Measurements from ENCODE around the gene CCSER1. TPM values are rescaled to one million over a fixed set of nuclear protein-coding genes. Genes with fewer than 3 reads are reported as not detected.

CCSER1 gene
- total RNA-seq (2014; rRNA removed; shearing (Covaris generic)): not detected in 2 replicates
- not detected in 2 replicates for polyA plus RNA-seq (2016; fragmentation: Nextera tagmentation; extraction: Ambion mirVana)

DNA sequence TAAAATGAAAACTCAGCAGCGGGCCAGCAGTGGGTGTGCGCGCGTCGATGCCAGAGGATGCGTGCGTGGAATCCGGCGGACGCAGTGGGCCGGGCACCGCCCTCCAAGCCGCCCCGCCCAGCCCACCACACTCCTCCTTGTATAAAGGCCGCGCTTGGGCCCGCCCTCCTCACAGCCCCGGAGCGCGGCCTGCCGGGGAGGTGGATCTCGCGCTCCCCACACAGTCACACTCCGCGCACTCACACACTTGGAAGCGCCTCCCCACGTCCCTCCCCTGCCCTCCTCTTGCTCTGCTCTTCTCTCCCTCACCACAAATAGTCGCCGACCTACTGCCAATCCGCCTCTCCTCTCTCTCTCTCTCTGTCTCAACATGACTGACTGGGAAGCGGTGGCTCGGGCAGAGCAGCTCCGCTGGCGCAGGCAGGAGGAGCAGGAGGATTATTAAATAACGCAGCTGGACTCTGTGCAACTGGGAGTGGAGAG is at the start of gene CCSER1:
Gene CCSER1, plus strand, starts transcription at position 172 of the 483 bp plus-strand sequence.
- Histone ChIP-seq H3K9ac (no peak within 1 kb of the TSS), H3K27ac (no peak within 1 kb of the TSS), H3K79me2 (ENCODE audit: insufficient read depth) (no peaks in the 10 kb centered on the region), H3K27me3 (replicated peaks; ENCODE audit: insufficient read depth) (peaks cover 33% of the 10 kb centered on the region), H3K4me1 (ENCODE audit: insufficient read depth) (no peaks in the 10 kb centered on the region), H3K36me3 (ENCODE audit: low read depth) (no peaks in the 10 kb centered on the region), H3K9me2 (ENCODE audit: insufficient read depth) (no peaks in the 10 kb centered on the region), H3K4me3 (peak within 1 kb of the TSS; percentile 53), H3K4me2 (ENCODE audit: unreplicated experiment) (peak within 1 kb of the TSS; percentile 12), H2AFZ (peak within 1 kb of the TSS; percentile 60), H3K9me3 (ENCODE audit: low read depth) (no peaks in the 10 kb centered on the region), H4K20me1 (ENCODE audit: insufficient read depth) (no peaks in the 10 kb centered on the region), H3F3A (ENCODE audit: insufficient read depth) (no peaks in the 10 kb centered on the region)
- peak; percentile 20 for DNase-seq
- TF ChIP-seq EZH2phosphoT487 (IDR thresholded peaks at IDR 0.05; ENCODE audit: insufficient read depth, low read depth) (no peak), EZH2 (IDR thresholded peaks at IDR 0.05; ENCODE audit: insufficient read depth, poor library complexity, severe bottlenecking) (no peak)
- in situ Hi-C loops (cut with MboI): no loop called here
- 5 to 8% methylated on average over 28 to 35 of the region's 35 CpGs for WGBS, 2 experiments (ENCODE audit: low coverage in 1 of 2, low lambda C conversion rate in 2 of 2, missing lambda C conversion rate in 2 of 2)

DNA sequence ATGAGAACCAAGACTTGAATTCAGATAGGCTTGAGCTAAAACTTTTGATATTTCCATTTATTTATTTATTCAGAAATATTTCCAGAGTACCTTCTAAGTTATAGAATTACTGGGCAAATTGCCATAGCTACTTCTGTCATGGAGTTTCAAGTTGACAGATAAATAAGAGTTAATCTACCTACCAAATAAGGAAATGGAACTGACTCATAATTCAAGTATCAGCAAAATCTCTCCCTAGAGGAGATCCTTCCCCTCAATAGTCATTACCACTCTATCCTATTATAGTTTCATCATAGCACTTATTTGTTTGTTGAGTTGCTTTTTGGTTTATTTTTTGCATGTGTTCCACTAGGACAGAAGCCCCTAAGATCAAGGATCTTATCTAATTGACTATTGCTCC is 48.8 kb upstream of the CCSER1 start:
- H3K27me3 ChIP-seq (replicated peaks; ENCODE audit: insufficient read depth): no peaks in the 10 kb centered on the region
- H3F3A ChIP-seq (ENCODE audit: insufficient read depth): no peaks in the 10 kb centered on the region
- no peaks in the 10 kb centered on the region for H3K79me2 ChIP-seq (ENCODE audit: insufficient read depth)
- no peak overlapping the region for H3K9ac ChIP-seq
- no peak for TF ChIP-seq EZH2phosphoT487 (IDR thresholded peaks at IDR 0.05; ENCODE audit: insufficient read depth, low read depth)
- TF ChIP-seq EZH2 (IDR thresholded peaks at IDR 0.05; ENCODE audit: insufficient read depth, poor library complexity, severe bottlenecking): no peak
- no peaks in the 10 kb centered on the region; the same call in 1 of the 2 replicates for H4K20me1 ChIP-seq (ENCODE audit: insufficient read depth)
- no peaks in the 10 kb centered on the region for H3K9me3 ChIP-seq (ENCODE audit: low read depth)
- H2AFZ ChIP-seq: no peak overlapping the region
- H3K27ac ChIP-seq: no peak overlapping the region
- H3K9me2 ChIP-seq (ENCODE audit: insufficient read depth): no peaks in the 10 kb centered on the region
- no peak overlapping the region for H3K4me2 ChIP-seq (ENCODE audit: unreplicated experiment)
- in situ Hi-C loops (cut with MboI): no loop called here
- H3K4me3 ChIP-seq: no peak overlapping the region
- H3K4me1 ChIP-seq (ENCODE audit: insufficient read depth): no peaks in the 10 kb centered on the region
- no peaks in the 10 kb centered on the region for H3K36me3 ChIP-seq (ENCODE audit: low read depth)
- no peak for DNase-seq

DNA sequence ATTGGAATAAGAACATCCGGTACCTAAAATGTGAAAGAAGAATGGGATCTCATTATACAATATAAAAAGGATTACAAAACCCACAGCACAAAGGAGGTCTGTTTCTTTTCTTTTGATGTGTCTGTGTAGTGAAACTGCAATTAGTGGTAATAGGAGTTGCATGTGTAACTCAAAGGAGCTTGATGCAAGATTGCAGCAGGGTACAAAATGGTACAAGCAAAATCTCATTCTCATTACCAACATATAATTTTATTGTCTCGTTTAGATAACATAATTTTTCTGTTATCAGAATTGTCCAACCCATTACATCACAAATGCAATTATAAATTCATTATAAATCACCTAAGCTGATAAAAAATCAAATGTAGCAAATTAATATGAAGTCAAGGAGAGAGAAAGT is 47.1 kb upstream of the CCSER1 start:
- Histone ChIP-seq H3K4me2 (ENCODE audit: unreplicated experiment) (no peak overlapping the region), H3K9ac (no peak overlapping the region), H3K9me3 (ENCODE audit: low read depth) (no peaks in the 10 kb centered on the region), H3K36me3 (ENCODE audit: low read depth) (no peaks in the 10 kb centered on the region), H3F3A (ENCODE audit: insufficient read depth) (no peaks in the 10 kb centered on the region), H3K27me3 (replicated peaks; ENCODE audit: insufficient read depth) (no peaks in the 10 kb centered on the region), H3K4me1 (ENCODE audit: insufficient read depth) (no peaks in the 10 kb centered on the region), H3K9me2 (ENCODE audit: insufficient read depth) (no peaks in the 10 kb centered on the region), H3K4me3 (no peak overlapping the region), H4K20me1 (ENCODE audit: insufficient read depth) (no peaks in the 10 kb centered on the region; the same call in 1 of the 2 replicates), H3K27ac (no peak overlapping the region), H2AFZ (no peak overlapping the region), H3K79me2 (ENCODE audit: insufficient read depth) (no peaks in the 10 kb centered on the region)
- DNase-seq: no peak
- in situ Hi-C loops (cut with MboI): no loop called here
- no peak for TF ChIP-seq EZH2 (IDR thresholded peaks at IDR 0.05; ENCODE audit: insufficient read depth, poor library complexity, severe bottlenecking)
- no peak for TF ChIP-seq EZH2phosphoT487 (IDR thresholded peaks at IDR 0.05; ENCODE audit: insufficient read depth, low read depth)
- 7 to 13% methylated on average over 2 of the region's 2 CpGs for WGBS, 2 experiments (ENCODE audit: low coverage in 1 of 2, low lambda C conversion rate in 2 of 2, missing lambda C conversion rate in 2 of 2)

DNA sequence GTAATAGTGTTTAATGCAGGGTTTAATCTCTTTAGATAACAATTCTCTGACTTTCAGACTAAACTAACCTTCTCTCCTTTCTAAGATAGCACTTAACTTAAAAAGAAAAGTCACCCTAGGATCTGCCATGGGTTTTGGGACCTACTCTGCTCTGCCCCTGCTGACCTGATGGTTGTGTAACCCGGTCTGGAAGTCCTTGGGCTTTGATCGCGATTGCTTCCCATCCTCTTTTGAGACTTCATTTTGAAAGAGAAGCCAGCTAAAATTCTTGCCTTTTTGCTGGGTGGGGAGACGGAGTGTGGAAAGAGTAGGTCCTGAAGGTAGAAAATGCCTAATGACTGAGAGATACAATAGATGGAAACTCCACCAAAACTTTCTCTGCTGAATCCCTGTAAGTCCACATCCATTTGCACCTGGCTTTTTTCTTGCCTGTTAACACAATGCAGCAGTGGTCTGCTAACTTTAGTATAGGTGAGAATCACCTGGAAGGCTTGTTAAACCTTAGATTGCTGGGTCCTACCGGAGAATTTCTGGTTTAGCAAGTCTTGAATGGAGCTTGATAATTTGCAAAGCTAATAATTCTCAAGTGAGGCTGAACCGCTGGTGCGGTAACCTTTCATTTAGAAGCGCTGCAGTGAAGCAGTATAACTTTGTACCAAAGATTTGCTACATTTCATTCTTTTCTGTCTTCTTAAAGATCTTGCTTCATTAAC is 45.6 kb upstream of the CCSER1 start:
- no peaks in the 10 kb centered on the region for H3K4me1 ChIP-seq (ENCODE audit: insufficient read depth)
- no peaks in the 10 kb centered on the region for H3K79me2 ChIP-seq (ENCODE audit: insufficient read depth)
- no peak overlapping the region for H3K4me2 ChIP-seq (ENCODE audit: unreplicated experiment)
- H3K9me3 ChIP-seq (ENCODE audit: low read depth): no peaks in the 10 kb centered on the region
- H3K27ac ChIP-seq: no peak overlapping the region
- H3K9ac ChIP-seq: no peak overlapping the region
- in situ Hi-C loops (cut with MboI): no loop called here
- DNase-seq: no peak
- no peaks in the 10 kb centered on the region for H3K36me3 ChIP-seq (ENCODE audit: low read depth)
- TF ChIP-seq EZH2phosphoT487 (IDR thresholded peaks at IDR 0.05; ENCODE audit: insufficient read depth, low read depth): no peak
- TF ChIP-seq EZH2 (IDR thresholded peaks at IDR 0.05; ENCODE audit: insufficient read depth, poor library complexity, severe bottlenecking): no peak
- no peaks in the 10 kb centered on the region for H3F3A ChIP-seq (ENCODE audit: insufficient read depth)
- no peaks in the 10 kb centered on the region for H3K27me3 ChIP-seq (replicated peaks; ENCODE audit: insufficient read depth)
- 40 to 49% methylated on average over 8 of the region's 8 CpGs for WGBS, 2 experiments (ENCODE audit: low coverage in 1 of 2, low lambda C conversion rate in 2 of 2, missing lambda C conversion rate in 2 of 2)
- H4K20me1 ChIP-seq (ENCODE audit: insufficient read depth): no peaks in the 10 kb centered on the region; the same call in 1 of the 2 replicates
- no peak overlapping the region for H3K4me3 ChIP-seq
- no peak overlapping the region for H2AFZ ChIP-seq
- no peaks in the 10 kb centered on the region for H3K9me2 ChIP-seq (ENCODE audit: insufficient read depth)

Measured in GM23248 (cell line).